SHP77 treated with DMSO at 0.1 percent for 48 hours (cell line): ENCODE measurements around the gene SKIDA1.

ENCODE experiments used
- DNase-seq: peaks from one replicate; lab custom pipeline; 2025; lab: John Stamatoyannopoulos, UW

SKIDA1 gene

DNA sequence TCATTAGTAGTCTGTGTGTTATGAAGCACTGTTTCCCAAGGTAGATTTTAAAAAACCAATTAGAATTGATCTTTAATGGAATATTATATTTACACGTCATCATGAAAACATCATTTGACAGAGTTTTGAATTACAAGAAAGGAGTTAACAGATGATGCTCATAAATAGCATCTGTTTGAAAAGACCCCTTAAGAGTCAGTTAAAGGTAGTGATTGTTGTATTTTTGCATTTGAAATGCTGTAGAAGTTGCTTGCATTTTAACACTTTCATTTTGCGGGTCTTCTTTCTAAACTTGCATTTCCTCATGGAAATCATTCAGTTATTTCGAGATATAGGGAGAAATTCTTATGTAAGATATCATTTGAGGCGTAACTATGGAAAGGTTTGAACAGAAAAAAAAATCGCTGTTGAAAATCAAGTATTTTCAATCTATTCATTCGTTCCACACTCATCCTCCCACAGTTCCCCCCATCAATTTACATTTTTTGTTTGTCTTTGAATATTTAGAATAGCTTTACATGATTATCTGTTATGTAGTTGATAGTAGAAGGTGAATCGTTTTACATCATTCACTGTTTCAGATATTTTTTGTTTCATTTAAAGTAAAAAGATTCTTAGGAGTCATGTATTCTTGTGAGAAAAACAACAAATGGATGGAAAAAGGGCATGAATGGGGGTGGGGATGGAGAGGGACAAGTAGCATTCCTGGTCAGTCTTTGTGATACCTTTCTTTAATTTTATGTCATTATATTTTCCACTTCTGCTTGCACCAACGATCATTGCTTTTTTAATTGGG lies 3.0 kb upstream of the SKIDA1 start:
- DNase-seq = peak; percentile 73

DNA sequence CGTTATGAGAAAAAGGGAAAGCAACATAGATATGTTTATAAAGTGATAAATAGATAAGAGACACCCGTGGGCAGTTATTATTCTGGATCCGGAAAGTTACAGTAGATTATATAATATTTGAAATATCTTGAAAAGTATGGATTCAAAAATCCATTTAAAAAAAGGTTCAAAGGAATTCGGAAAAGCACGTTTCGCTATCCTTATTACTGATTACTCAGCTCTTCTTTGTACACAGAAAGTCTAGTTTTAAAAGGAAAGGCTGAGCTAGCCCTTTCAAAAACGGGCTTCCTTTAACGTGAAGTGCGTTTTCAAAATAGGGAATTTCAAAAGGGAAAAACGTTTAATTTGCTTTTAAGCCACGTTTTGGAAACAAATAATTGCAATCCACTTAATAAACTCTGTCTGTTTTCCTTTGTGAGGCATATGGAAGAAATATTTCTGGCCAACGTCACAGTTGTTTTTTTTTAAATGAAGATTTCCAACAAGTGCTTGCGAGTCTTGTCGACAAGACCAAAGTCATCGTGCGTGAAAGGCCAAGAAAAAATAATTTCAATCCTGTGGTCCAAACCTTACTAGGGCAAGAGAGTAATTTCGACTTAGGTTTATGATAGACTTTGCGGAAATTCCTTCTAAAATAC lies 2.2 kb upstream of the SKIDA1 start:
- DNase-seq = peak; percentile 47

GRCh38 chr10:21526860-21527597 lies 1.5 kb upstream of the SKIDA1 start:
- no peak for DNase-seq

- no peak for DNase-seq
These were observed 842 bp upstream of the SKIDA1 start for GRCh38 chr10:21526188-21526859.

DNA sequence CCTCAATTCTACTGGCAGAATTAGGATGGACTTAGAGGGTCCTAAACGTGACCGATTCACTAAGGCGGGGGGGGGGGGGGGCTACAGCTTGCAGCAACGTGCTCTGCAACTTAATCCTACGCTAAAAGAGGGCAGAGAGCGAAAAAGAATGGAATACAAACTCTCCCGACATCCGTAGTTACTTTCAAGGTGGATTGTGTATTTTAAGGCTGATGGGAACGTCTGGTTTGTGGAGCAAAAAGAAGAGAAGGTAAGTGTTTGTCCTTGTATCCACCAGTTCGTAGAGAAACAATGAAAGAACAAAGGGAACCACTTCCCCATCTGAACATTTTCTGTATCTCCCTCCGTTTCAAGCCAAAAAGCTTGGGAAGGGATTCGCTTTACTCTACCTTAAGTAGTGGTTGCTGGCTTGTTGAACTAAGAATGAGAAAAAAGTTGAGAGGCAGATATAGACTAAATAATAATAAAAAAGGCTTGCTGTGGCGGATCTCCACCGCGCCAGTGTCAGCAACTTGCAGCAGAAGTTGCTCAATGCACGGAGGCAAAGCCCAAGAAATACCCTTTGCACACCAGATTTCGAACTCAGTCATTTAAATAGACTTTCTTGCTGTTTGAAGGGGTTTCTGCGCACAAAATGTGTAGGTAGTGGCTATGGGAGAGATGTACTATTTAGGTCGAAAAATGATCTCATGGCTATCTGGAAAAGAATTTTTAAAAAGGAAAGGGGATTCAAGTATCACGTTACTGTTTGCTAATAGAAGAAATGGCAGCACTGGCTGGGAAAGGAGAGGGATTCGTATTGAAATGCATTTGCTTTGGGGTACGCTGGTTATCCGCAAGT lies 736 bp downstream of the SKIDA1 start:
- peak; percentile 41 for DNase-seq

- DNase-seq = no peak
These were observed 1.4 kb downstream of the SKIDA1 start for GRCh38 chr10:21524131-21524525.

DNA sequence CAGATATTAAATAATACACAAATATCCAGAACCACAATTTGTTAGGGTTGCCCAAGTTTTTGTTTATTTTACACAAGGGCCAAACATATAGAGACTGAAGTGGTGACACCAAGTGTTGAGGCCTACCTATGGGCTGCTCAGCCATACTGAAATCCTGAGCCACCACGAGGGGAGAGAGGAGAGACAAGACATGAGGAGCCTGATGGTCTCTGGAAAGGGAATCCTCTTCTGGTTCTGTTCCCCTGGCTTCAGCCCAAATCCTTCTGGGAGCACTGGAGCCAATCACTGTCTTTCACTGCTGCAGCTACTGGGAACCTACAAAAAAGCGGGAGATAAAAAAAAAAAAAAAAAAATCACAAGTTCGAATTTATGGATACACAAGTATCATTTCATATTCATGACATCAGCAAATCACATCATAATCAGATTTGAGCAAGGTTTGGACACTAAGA lies 1.9 kb downstream of the SKIDA1 start:
- peak; percentile 53 for DNase-seq

DNA sequence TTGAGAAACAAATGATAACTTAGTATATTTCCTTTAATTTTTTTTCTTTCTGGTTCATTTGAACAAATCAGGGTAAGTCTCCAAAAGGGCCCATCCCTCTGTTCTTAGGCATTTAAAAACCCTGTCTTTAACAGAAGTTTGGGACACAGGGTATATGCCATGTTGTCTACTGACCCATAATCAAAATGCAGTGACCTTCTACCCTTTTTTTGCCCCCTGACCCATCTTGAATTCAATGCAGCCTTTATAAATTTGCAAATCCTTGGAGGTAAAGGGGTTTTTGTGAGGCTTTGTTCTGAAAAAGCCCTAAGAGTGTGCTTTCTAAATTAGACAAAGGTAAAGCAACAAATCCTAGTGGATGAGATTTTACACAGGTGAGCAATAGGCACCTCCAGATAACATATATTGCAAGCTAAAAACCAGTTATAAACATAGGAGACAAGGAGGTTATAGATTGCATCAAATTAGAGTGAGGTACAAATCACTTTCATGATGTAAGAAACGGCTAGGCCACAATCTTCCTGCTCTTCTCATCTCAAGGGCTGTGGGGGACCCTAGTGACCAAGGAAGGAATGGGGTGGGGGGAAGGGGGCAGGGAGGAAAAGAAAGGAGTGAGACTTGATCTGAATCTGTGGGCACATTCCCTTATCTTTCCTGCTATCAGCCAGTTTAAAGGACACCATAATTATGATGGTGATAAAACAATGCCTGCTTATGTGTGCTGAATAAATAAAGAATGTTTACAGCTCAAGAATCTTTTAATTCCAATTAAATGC lies 2.7 kb downstream of the SKIDA1 start:
- no peak for DNase-seq

- no peak for DNase-seq
These were observed 3.5 kb downstream of the SKIDA1 start for GRCh38 chr10:21521751-21522533.

DNA sequence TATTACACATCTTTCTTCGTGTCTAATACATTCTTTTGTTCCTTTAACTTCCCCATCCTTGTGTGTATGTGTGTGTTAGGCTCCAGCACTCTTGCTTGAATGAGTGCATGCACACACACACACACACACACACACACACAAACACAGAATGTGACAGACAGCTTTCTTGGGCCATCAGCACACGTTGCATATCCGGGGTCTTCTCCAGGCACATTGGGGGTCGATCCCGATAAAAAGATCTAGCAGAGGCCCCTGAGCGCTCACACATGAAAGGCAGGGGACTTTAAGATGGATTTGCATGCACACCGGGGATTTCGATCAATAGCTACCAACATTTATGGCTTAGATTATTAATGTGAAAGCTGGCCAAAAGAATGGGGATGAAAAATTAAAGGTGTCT lies 4.5 kb downstream of the SKIDA1 start:
- DNase-seq = no peak

DNA sequence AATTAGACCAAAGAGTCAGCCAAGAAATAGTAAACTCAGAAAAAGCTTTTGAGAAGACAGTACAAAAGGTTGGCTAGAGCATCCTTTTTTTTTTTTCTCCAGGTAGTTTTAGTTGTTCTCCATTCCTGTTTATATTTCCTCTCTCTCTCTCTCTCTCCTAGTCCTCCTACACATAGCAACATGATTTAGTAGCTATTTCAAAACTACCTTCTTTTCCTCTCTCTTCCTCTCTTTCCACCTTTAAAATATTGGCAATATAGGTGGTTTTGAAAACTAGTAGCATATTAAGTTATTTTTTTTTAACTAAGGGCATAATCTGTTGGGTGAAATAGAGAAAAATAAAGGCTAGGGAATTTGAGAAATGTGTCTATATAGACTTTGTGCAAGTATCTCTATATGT lies 5.0 kb downstream of the SKIDA1 start:
- no peak for DNase-seq

GRCh38 chr10:21519941-21520436 lies 5.5 kb downstream of the SKIDA1 start:
- peak; percentile 42 for DNase-seq

GRCh38 chr10:21519397-21519933 lies 6.0 kb downstream of the SKIDA1 start:
- no peak for DNase-seq

GRCh38 chr10:21518641-21519396 lies 6.7 kb downstream of the SKIDA1 start:
- DNase-seq = peak; percentile 25

DNA sequence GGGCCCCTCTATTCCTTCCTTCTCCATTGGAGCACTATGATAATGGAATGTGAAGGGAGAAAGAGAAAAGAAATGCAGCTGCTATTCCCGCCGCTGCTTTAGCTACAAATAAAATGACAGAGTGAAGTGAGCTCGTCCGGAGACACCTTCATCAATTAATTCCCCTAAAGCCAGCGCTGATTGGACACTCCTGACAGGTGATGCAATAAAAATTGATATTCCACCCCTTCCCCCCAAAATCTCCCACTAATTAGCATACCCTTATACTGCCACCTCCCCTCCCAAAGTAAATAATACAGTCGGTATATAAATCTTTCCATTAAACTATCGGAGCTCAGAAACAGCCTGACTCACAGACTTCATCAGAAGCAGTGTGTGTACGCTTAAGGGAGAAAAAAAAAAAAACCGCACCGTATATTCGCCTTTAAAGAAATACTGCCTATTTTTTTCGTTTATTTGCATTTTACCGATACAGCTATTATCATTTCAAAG lies 7.3 kb downstream of the SKIDA1 start:
- peak; percentile 83 for DNase-seq

- DNase-seq = peak; percentile 39
These were observed 8.1 kb downstream of the SKIDA1 start for GRCh38 chr10:21517134-21518031.
